GM23338 (cell line): ENCODE data around the gene IBA57. TPM values are rescaled to one million over a fixed set of nuclear protein-coding genes. Genes with fewer than 3 reads are reported as not detected.

Experiments used
- ATAC-seq: fragments of 200-7000 bp; cut with Tn5 transposase; 3 replicates; pipeline ENCODE4 v1.9.1; 2020
- DNase-seq: peaks from one replicate; pipeline ENCODE4 v3.0.0-alpha.2; 2015; ENCODE audit warnings: low spot score
- H2AFZ ChIP-seq: fragments of 200-600 bp; sonication (generic); 2 replicates; pipeline ENCODE4 v1.8.0; 2016; ENCODE audit warnings: antibody characterized with exemption, mild to moderate bottlenecking, moderate library complexity
- H3F3A ChIP-seq: fragments of 200-600 bp; sonication (generic); replicated peaks from 2 replicates; pipeline ENCODE4 v1.8.0; 2017; ENCODE audit warnings: antibody characterized with exemption, mixed run types, low read depth
- H3K27ac ChIP-seq: fragments of 200-600 bp; sonication (generic); 2 replicates; pipeline ENCODE4 v1.6.1; 2016; ENCODE audit warnings: low read depth
- H3K27me3 ChIP-seq: fragments of 200-600 bp; sonication (generic); 2 replicates; pipeline ENCODE4 v1.8.0; 2016; ENCODE audit warnings: mild to moderate bottlenecking, mixed run types, moderate library complexity; ENCODE audit not compliant: insufficient read depth
- H3K36me3 ChIP-seq: fragments of 200-600 bp; sonication (generic); 2 replicates; pipeline ENCODE4 v1.8.0; 2016; ENCODE audit warnings: mild to moderate bottlenecking; ENCODE audit not compliant: insufficient read depth
- H3K4me1 ChIP-seq: fragments of 200-600 bp; sonication (generic); 2 replicates; pipeline ENCODE4 v1.8.0; 2016; ENCODE audit warnings: mild to moderate bottlenecking, moderate library complexity; ENCODE audit not compliant: insufficient read depth
- H3K4me2 ChIP-seq: fragments of 200-600 bp; sonication (generic); 2 replicates; pipeline ENCODE4 v1.7.1; 2017; ENCODE audit warnings: mixed run types
- H3K4me3 ChIP-seq: fragments of 200-600 bp; sonication (generic); 2 replicates; pipeline ENCODE4 v1.6.1; 2016; ENCODE audit warnings: mixed run types
- H3K79me2 ChIP-seq: fragments of 200-600 bp; sonication (generic); replicated peaks from 2 replicates; pipeline ENCODE4 v1.8.0; 2017; ENCODE audit warnings: mild to moderate bottlenecking; ENCODE audit not compliant: insufficient read depth
- H3K9me2 ChIP-seq: fragments of 200-600 bp; sonication (generic); 2 replicates; pipeline ENCODE4 v1.8.0; 2017; ENCODE audit not compliant: insufficient read depth
- H4K20me1 ChIP-seq: fragments of 200-600 bp; sonication (generic); replicated peaks from 2 replicates; pipeline ENCODE4 v1.8.0; 2017; ENCODE audit warnings: mild to moderate bottlenecking; ENCODE audit not compliant: insufficient read depth
- H3K27ac Mint-ChIP-seq: 2 replicates; pipeline ENCODE4 v1.8.0; 2020; ENCODE audit warnings: inconsistent platforms, mild to moderate bottlenecking, moderate library complexity, mixed read lengths
- H3K27me3 Mint-ChIP-seq: 3 replicates; pipeline ENCODE4 v1.8.0; 2022; ENCODE audit warnings: low read depth, mild to moderate bottlenecking, moderate library complexity, mixed read lengths, inconsistent platforms; ENCODE audit not compliant: insufficient read depth, poor library complexity
- H3K36me3 Mint-ChIP-seq: 3 replicates; pipeline ENCODE4 v1.8.0; 2021; ENCODE audit warnings: low read depth, mild to moderate bottlenecking, inconsistent platforms, moderate library complexity, mixed read lengths
- H3K4me1 Mint-ChIP-seq: 3 replicates; pipeline ENCODE4 v1.8.0; 2020; ENCODE audit warnings: mild to moderate bottlenecking, inconsistent platforms, mixed read lengths
- H3K4me3 Mint-ChIP-seq: 3 replicates; pipeline ENCODE4 v1.8.0; 2021; ENCODE audit warnings: moderate library complexity, mild to moderate bottlenecking, inconsistent platforms, mixed read lengths
- H3K9me3 Mint-ChIP-seq: 3 replicates; pipeline ENCODE4 v1.8.0; 2020; ENCODE audit warnings: moderate library complexity, mild to moderate bottlenecking, inconsistent platforms, mixed read lengths
- CREB1 ChIP-seq: fragments of 250-450 bp; sonication (Bioruptor Pico); IDR thresholded peaks from 2 replicates; pipeline ENCODE4 v1.5.0; 2020; ENCODE audit warnings: low read depth, mild to moderate bottlenecking, moderate library complexity
- EZH2phosphoT487 ChIP-seq: fragments of 200-600 bp; sonication (generic); IDR thresholded peaks from one replicate; pipeline ENCODE4 v1.8.1; 2018; ENCODE audit warnings: antibody characterized with exemption; ENCODE audit not compliant: unreplicated experiment
- JUNB ChIP-seq: IDR thresholded peaks from one replicate; pipeline ENCODE4 v1.6.1; 2016; ENCODE audit warnings: antibody characterized with exemption; ENCODE audit not compliant: unreplicated experiment
- NANOG ChIP-seq: IDR thresholded peaks from 2 replicates; pipeline ENCODE4 v1.6.1; 2016; ENCODE audit warnings: antibody characterized with exemption, borderline replicate concordance
- STAT1 ChIP-seq: IDR thresholded peaks from one replicate; pipeline ENCODE4 v1.6.1; 2016; ENCODE audit warnings: antibody characterized with exemption; ENCODE audit not compliant: unreplicated experiment
- ZNF114 ChIP-seq: fragments of 250-450 bp; sonication (Bioruptor Pico); IDR thresholded peaks from 2 replicates; pipeline ENCODE4 v1.5.0; 2020; ENCODE audit warnings: mild to moderate bottlenecking, moderate library complexity
- ZNF331 ChIP-seq: fragments of 250-450 bp; sonication (Bioruptor Pico); IDR thresholded peaks from 2 replicates; pipeline ENCODE4 v1.5.0; 2020; ENCODE audit warnings: low read depth, mild to moderate bottlenecking, moderate library complexity
- polyA plus RNA-seq: library from polyadenylated mRNA; unstranded; fragments of >200 nt; fragmentation: Nextera tagmentation; extraction: Ambion mirVana; gene quantifications from 2 replicates; pipeline ENCODE4 v1.2.1, GENCODE V29; 2016
- total RNA-seq: library from RNA; depleted of rRNA; stranded (reverse); fragments of >200 nt; shearing (Covaris generic); gene quantifications from 2 replicates; pipeline ENCODE4 v1.2.3, GENCODE V29; 2014
- TF ChIP-seq, protein P1 (sequence below): IDR thresholded peaks from one replicate; pipeline ENCODE4 v1.6.1; 2018; ENCODE audit warnings: antibody characterized with exemption; ENCODE audit not compliant: unreplicated experiment
- TF ChIP-seq, protein P2 (sequence below), 2 experiments: fragments of 200-600 bp in 1 of 2; sonication (generic) in 1 of 2; conservative IDR thresholded peaks; 2 replicates each; pipeline versions ENCODE4 v1.5.1 to v1.6.1; 2016 to 2017; ENCODE audit warnings: antibody characterized with exemption in 2 of 2, low read depth in 2 of 2, mild to moderate bottlenecking in 2 of 2, moderate library complexity in 1 of 2

Gene IBA57
- total and polyA plus RNA-seq, 2 experiments from 2014 or later: 1.1 to 10.3 TPM

GRCh38 chr1:228182296-228183030 lies 16.9 kb downstream of the IBA57 start:
- Histone ChIP-seq H3K4me1 (no peaks in the 10 kb centered on the region), H3K9me2 (no peaks in the 10 kb centered on the region), H3K36me3 (no peaks in the 10 kb centered on the region), H3K27me3 (no peaks in the 10 kb centered on the region), H3F3A (no peaks in the 10 kb centered on the region), H4K20me1 (no peaks in the 10 kb centered on the region), H3K4me2 (no peak overlapping the region), H3K27ac (no peak overlapping the region), H3K79me2 (no peaks in the 10 kb centered on the region), H2AFZ (no peak overlapping the region), H3K4me3 (no peak overlapping the region)
- Mint-ChIP-seq H3K4me3 (no peak overlapping the region), H3K36me3 (peaks cover 2% of the 10 kb centered on the region; the same call in 1 of the 3 replicates), H3K27ac (no peak overlapping the region), H3K27me3 (peaks cover 11% of the 10 kb centered on the region), H3K9me3 (no peaks in the 10 kb centered on the region), H3K4me1 (no peaks in the 10 kb centered on the region; the same call in 2 of the 3 replicates)
- ATAC-seq (no peak), DNase-seq (no peak)
- TF ChIP-seq STAT1 (no peak), CREB1 (CRISPR knock-in tag) (no peak), EZH2phosphoT487 (no peak)

- H3K4me3 Mint-ChIP-seq: no peak overlapping the region
- Histone ChIP-seq H3K9me2 (no peaks in the 10 kb centered on the region), H3K27ac (no peak overlapping the region), H4K20me1 (no peaks in the 10 kb centered on the region), H3K4me1 (no peaks in the 10 kb centered on the region), H3K4me2 (no peak overlapping the region), H3K27me3 (no peaks in the 10 kb centered on the region), H3K36me3 (no peaks in the 10 kb centered on the region), H3K79me2 (no peaks in the 10 kb centered on the region), H2AFZ (no peak overlapping the region), H3F3A (no peaks in the 10 kb centered on the region), H3K4me3 (no peak overlapping the region)
- no peak for TF ChIP-seq EZH2phosphoT487
- no peak for TF ChIP-seq ZNF331 (CRISPR knock-in tag)
- TF ChIP-seq NANOG: no peak
- TF ChIP-seq STAT1: no peak
- TF ChIP-seq, protein P1, sequence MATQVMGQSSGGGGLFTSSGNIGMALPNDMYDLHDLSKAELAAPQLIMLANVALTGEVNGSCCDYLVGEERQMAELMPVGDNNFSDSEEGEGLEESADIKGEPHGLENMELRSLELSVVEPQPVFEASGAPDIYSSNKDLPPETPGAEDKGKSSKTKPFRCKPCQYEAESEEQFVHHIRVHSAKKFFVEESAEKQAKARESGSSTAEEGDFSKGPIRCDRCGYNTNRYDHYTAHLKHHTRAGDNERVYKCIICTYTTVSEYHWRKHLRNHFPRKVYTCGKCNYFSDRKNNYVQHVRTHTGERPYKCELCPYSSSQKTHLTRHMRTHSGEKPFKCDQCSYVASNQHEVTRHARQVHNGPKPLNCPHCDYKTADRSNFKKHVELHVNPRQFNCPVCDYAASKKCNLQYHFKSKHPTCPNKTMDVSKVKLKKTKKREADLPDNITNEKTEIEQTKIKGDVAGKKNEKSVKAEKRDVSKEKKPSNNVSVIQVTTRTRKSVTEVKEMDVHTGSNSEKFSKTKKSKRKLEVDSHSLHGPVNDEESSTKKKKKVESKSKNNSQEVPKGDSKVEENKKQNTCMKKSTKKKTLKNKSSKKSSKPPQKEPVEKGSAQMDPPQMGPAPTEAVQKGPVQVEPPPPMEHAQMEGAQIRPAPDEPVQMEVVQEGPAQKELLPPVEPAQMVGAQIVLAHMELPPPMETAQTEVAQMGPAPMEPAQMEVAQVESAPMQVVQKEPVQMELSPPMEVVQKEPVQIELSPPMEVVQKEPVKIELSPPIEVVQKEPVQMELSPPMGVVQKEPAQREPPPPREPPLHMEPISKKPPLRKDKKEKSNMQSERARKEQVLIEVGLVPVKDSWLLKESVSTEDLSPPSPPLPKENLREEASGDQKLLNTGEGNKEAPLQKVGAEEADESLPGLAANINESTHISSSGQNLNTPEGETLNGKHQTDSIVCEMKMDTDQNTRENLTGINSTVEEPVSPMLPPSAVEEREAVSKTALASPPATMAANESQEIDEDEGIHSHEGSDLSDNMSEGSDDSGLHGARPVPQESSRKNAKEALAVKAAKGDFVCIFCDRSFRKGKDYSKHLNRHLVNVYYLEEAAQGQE: no peak
- no peak for ATAC-seq
- DNase-seq: no peak
- no peak overlapping the region for H3K27ac Mint-ChIP-seq
- peaks cover 9% of the 10 kb centered on the region; the same call in 2 of the 3 replicates for H3K9me3 Mint-ChIP-seq
- no peaks in the 10 kb centered on the region for H3K36me3 Mint-ChIP-seq
- no peaks in the 10 kb centered on the region; the same call in 2 of the 3 replicates for H3K4me1 Mint-ChIP-seq
- peaks cover 11% of the 10 kb centered on the region for H3K27me3 Mint-ChIP-seq
Measured at GRCh38 chr1:228184152-228184551, 18.5 kb downstream of the IBA57 start.

DNA sequence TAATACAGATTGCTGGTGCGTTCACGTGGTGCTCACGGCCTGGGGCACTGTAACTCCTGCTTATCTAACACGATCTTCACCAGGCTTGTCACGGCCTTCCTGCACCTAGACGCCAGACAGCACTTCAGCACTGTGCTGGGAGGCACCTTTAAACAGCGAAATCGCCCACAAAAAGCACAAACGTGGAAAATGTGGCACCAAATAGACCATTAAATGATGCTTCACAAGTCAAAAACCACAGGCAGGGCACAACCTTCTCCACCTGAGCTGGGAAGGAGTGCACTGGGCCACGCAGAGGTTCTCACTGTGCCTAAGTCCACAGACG lies 20.0 kb downstream of the IBA57 start:
- Histone ChIP-seq H3K79me2 (no peaks in the 10 kb centered on the region), H2AFZ (no peak overlapping the region), H3K4me2 (no peak overlapping the region), H3K27ac (no peak overlapping the region), H3K4me3 (no peak overlapping the region), H3K36me3 (no peaks in the 10 kb centered on the region), H3K9me2 (0 out of 2 replicates have a peak, but pooled peaks cover under 1% of the 10 kb centered on the region), H3K27me3 (no peaks in the 10 kb centered on the region), H4K20me1 (no peaks in the 10 kb centered on the region), H3K4me1 (no peaks in the 10 kb centered on the region), H3F3A (no peaks in the 10 kb centered on the region)
- Mint-ChIP-seq H3K36me3 (no peaks in the 10 kb centered on the region), H3K4me3 (no peak overlapping the region), H3K27ac (no peak overlapping the region), H3K4me1 (no peaks in the 10 kb centered on the region; the same call in 2 of the 3 replicates), H3K27me3 (peaks cover 7% of the 10 kb centered on the region), H3K9me3 (peaks cover 9% of the 10 kb centered on the region; the same call in 2 of the 3 replicates)
- DNase-seq (no peak), ATAC-seq (no peak)
- TF ChIP-seq JUNB (no peak), EZH2phosphoT487 (no peak), ZNF114 (no peak)
- TF ChIP-seq, protein P2, sequence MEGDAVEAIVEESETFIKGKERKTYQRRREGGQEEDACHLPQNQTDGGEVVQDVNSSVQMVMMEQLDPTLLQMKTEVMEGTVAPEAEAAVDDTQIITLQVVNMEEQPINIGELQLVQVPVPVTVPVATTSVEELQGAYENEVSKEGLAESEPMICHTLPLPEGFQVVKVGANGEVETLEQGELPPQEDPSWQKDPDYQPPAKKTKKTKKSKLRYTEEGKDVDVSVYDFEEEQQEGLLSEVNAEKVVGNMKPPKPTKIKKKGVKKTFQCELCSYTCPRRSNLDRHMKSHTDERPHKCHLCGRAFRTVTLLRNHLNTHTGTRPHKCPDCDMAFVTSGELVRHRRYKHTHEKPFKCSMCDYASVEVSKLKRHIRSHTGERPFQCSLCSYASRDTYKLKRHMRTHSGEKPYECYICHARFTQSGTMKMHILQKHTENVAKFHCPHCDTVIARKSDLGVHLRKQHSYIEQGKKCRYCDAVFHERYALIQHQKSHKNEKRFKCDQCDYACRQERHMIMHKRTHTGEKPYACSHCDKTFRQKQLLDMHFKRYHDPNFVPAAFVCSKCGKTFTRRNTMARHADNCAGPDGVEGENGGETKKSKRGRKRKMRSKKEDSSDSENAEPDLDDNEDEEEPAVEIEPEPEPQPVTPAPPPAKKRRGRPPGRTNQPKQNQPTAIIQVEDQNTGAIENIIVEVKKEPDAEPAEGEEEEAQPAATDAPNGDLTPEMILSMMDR (conservative IDR thresholded peaks at IDR 0.05; ENCODE audit: low read depth in 2 of 2): no peak
- TF ChIP-seq, protein P1: no peak
